GM12878 (cell line): ENCODE results near the gene AGBL4. TPM values are rescaled to one million over a fixed set of nuclear protein-coding genes. Genes with fewer than 3 reads are reported as not detected.

Source experiments
- ATAC-seq: fragments of 200-7000 bp; cut with Tn5 transposase; 3 replicates; pipeline ENCODE4 v1.9.1; 2020; ENCODE audit warnings: mild to moderate bottlenecking, moderate library complexity
- BruUV-seq: library from RNA; stranded (reverse); fragments of 400-500 nt; replicated peaks from 2 replicates; lab custom pipeline; 2021; lab: Mats Ljungman, UMichigan
- CTCF ChIA-PET: fragments of 300-600 bp; sonication (Branson Sonifier 250); formaldehyde crosslinking; extraction: SDS; loops from one replicate; lab custom pipeline; 2021; ENCODE audit warnings: inconsistent platforms; lab: Yijun Ruan, JAX
- POLR2A ChIA-PET: fragments of 350-600 bp; formaldehyde crosslinking; extraction: SDS; loops from one replicate; lab custom pipeline; 2021; ENCODE audit warnings: inconsistent platforms; lab: Charles Lee
- RAD21 ChIA-PET: fragments of 300-600 bp; sonication (Branson Sonifier 250); formaldehyde crosslinking; loops from one replicate; lab custom pipeline; 2023; ENCODE audit warnings: antibody characterized with exemption; ENCODE audit not compliant: unreplicated experiment; lab: Charles Lee
- SMC1A ChIA-PET: fragments of 300-600 bp; sonication (Branson Sonifier 250); formaldehyde crosslinking; loops from one replicate; lab custom pipeline; 2023; ENCODE audit not compliant: unreplicated experiment, uncharacterized antibody; lab: Charles Lee
- DNase-seq: peaks from one replicate; pipeline ENCODE4 v3.0.0-alpha.2; 2011; ENCODE audit warnings: low read depth, low spot score
- FAIRE-seq: peaks from 3 replicates; lab custom pipeline; 2011; peaks lifted over from hg19 to GRCh38; lab: Jason Lieb, UNC
- H2AFZ ChIP-seq: 2 replicates; pipeline ENCODE4 v1.6.0; 2011; ENCODE audit warnings: low read depth, low read length, control low read depth; ENCODE audit not compliant: control insufficient read depth
- H3K27ac ChIP-seq: 2 replicates; pipeline ENCODE4 v1.5.1; 2011; ENCODE audit warnings: control low read depth; ENCODE audit not compliant: control insufficient read depth, insufficient read depth
- H3K27me3 ChIP-seq, 2 experiments: replicated peaks in 1 of 2; 2 replicates each; pipeline versions ENCODE4 v1.6.0 to v1.6.1; 2011; ENCODE audit warnings: low read length in 1 of 2; ENCODE audit not compliant: control insufficient read depth in 2 of 2, insufficient read depth in 2 of 2
- H3K36me3 ChIP-seq, 2 experiments: 2 replicates each; pipeline ENCODE4 v1.5.1; 2011; ENCODE audit warnings: low read length in 1 of 2; ENCODE audit not compliant: control insufficient read depth in 2 of 2, insufficient read depth in 2 of 2
- H3K4me1 ChIP-seq: 2 replicates; pipeline ENCODE4 v1.6.1; 2011; ENCODE audit warnings: mild to moderate bottlenecking, low read length, moderate library complexity, mixed read lengths; ENCODE audit not compliant: control insufficient read depth, insufficient read depth
- H3K4me2 ChIP-seq: 2 replicates; pipeline ENCODE4 v1.6.0; 2011; ENCODE audit warnings: control low read depth; ENCODE audit not compliant: control insufficient read depth, insufficient read depth
- H3K4me3 ChIP-seq: fragments of 200-600 bp; sonication (generic); 2 replicates; pipeline ENCODE4 v1.5.1; 2016
- H3K79me2 ChIP-seq: 2 replicates; pipeline ENCODE4 v1.6.0; 2011; ENCODE audit warnings: low read length; ENCODE audit not compliant: control insufficient read depth, insufficient read depth
- H3K9ac ChIP-seq: 2 replicates; pipeline ENCODE4 v1.8.0; 2011; ENCODE audit warnings: low read length, control low read depth, mixed read lengths; ENCODE audit not compliant: control insufficient read depth, insufficient read depth
- H3K9me3 ChIP-seq: replicated peaks from 3 replicates; pipeline ENCODE4 v1.5.1; 2011; ENCODE audit warnings: mild to moderate bottlenecking, low read length; ENCODE audit not compliant: control insufficient read depth, insufficient read depth
- H4K20me1 ChIP-seq: 2 replicates; pipeline ENCODE4 v1.6.0; 2011; ENCODE audit not compliant: control insufficient read depth, insufficient read depth
- DPF2 ChIP-seq: fragments of 450-650 bp; IDR thresholded peaks from 2 replicates; pipeline ENCODE4 v1.6.1; 2017; ENCODE audit warnings: mild to moderate bottlenecking
- FOXM1 ChIP-seq: IDR thresholded peaks from 2 replicates; pipeline ENCODE4 v1.6.1; 2012; ENCODE audit warnings: low read depth, mild to moderate bottlenecking, inconsistent platforms, low read length, moderate library complexity
- GABPA ChIP-seq: IDR thresholded peaks from 2 replicates; pipeline ENCODE4 v1.6.1; 2014; ENCODE audit warnings: antibody characterized with exemption, low read depth, mild to moderate bottlenecking, inconsistent platforms
- HDAC6 ChIP-seq: fragments of 200-600 bp; sonication (generic); IDR thresholded peaks from one replicate; pipeline ENCODE4 v1.8.0; 2017; ENCODE audit warnings: antibody characterized with exemption; ENCODE audit not compliant: unreplicated experiment
- HDGF ChIP-seq: fragments of 450-650 bp; IDR thresholded peaks from 2 replicates; pipeline ENCODE4 v1.6.1; 2016; ENCODE audit warnings: antibody characterized with exemption
- MTA2 ChIP-seq: fragments of 450-650 bp; IDR thresholded peaks from 2 replicates; pipeline ENCODE4 v1.6.1; 2016; ENCODE audit warnings: low read depth, mild to moderate bottlenecking, moderate library complexity
- PML ChIP-seq: IDR thresholded peaks from 2 replicates; pipeline ENCODE4 v1.6.1; 2012; ENCODE audit warnings: low read length, inconsistent platforms
- SIN3A ChIP-seq: IDR thresholded peaks from 2 replicates; pipeline ENCODE4 v1.6.1; 2012; ENCODE audit warnings: low read depth, low read length, improper control_type of control experiment
- SREBF2 ChIP-seq: IDR thresholded peaks from 2 replicates; pipeline ENCODE4 v1.6.1; 2012; ENCODE audit warnings: mild to moderate bottlenecking, low read length
- ZNF274 ChIP-seq: IDR thresholded peaks from one replicate; pipeline ENCODE4 v1.8.0; 2011; ENCODE audit not compliant: insufficient read length, insufficient read depth
- WGBS: methylation state at CpG from one replicate; pipeline ENCODE4 v1.1.6; 2016; ENCODE audit warnings: low lambda C conversion rate; ENCODE audit not compliant: insufficient replicate concordance, insufficient coverage; ENCODE audit errors: missing lambda C conversion rate; 5-methylcytosine and 5-hydroxymethylcytosine counted together
- in situ Hi-C: fragments of 300-500 bp; cut with MboI; formaldehyde crosslinking; loops from 9 replicates; pipeline ENCODE4 v1.14.3; 2018; ENCODE audit warnings: mixed read lengths
- intact Hi-C: fragments of 100-400 bp; cut with micrococcal nuclease; formaldehyde crosslinking; loops from one replicate; pipeline ENCODE4 v1.14.2; 2022; ENCODE audit not compliant: unreplicated experiment
- polyA plus RNA-seq, 11 experiments: library from polyadenylated mRNA; depleted of rRNA in 4 of 11; unstranded in 6 of 11; stranded (reverse) in 5 of 11; fragments of >200 nt; fragmentation: Nextera tagmentation in 4 of 11; fragmentation: Illumina TruSeq in 1 of 11; extraction: Ambion mirVana in 4 of 11; extraction: Trizol in 1 of 11; gene quantifications; 1 replicate in 1 of 11; 2 replicates in 10 of 11; pipeline versions ENCODE4 v1.2.1 to v1.2.3, GENCODE V29; 2011 to 2016; ENCODE audit warnings: inconsistent platforms in 2 of 11, missing spikeins in 2 of 11, low read depth in 1 of 11
- total RNA-seq, 4 experiments: library from RNA; depleted of rRNA in 3 of 4; stranded (reverse); fragments of >200 nt in 3 of 4; fragmentation: Illumina TruSeq in 1 of 4; extraction: Trizol in 1 of 4; gene quantifications; 2 replicates each; pipeline versions ENCODE4 v1.2.1 to v1.2.3, GENCODE V29; 2013 to 2021
- TF ChIP-seq, protein P1 (sequence below): fragments of 450-650 bp; IDR thresholded peaks from 2 replicates; pipeline ENCODE4 v1.6.1; 2018; ENCODE audit warnings: mild to moderate bottlenecking, low read depth, moderate library complexity; ENCODE audit not compliant: partially characterized antibody
- TF ChIP-seq, protein P2 (sequence below): fragments of 450-650 bp; IDR thresholded peaks from 2 replicates; pipeline ENCODE4 v1.6.1; 2018; ENCODE audit warnings: borderline replicate concordance, mild to moderate bottlenecking; ENCODE audit not compliant: partially characterized antibody

AGBL4 gene
- total and polyA plus RNA-seq, 10 of the 15 experiments (the other 5 are each of a cell fraction or from before 2014, with no cell fraction given), result 0.31 TPM; not detected in 9

GRCh38 chr1:48547561-48548220, 1476.1 kb downstream of the AGBL4 start (continued):
- TF ChIP-seq HDGF (no peak), PML (no peak), ZNF274 (no peak)

GRCh38 chr1:48543854-48544253, 1479.9 kb downstream of the AGBL4 start:
- POLR2A ChIA-PET, result no interaction called here
- no peak overlapping the region for H3K27ac ChIP-seq
- H3K36me3 ChIP-seq, result no peaks in the 10 kb centered on the region
- H3K79me2 ChIP-seq, result no peaks in the 10 kb centered on the region
- SMC1A ChIA-PET, result no interaction called here
- H3K27me3 ChIP-seq, result no peaks in the 10 kb centered on the region
- no peak overlapping the region for H2AFZ ChIP-seq
- no peaks in the 10 kb centered on the region for H3K4me1 ChIP-seq
- no peak overlapping the region for H3K4me3 ChIP-seq
- TF ChIP-seq SIN3A, result no peak
- TF ChIP-seq ZNF274, result no peak
- no peak for TF ChIP-seq GABPA
- no peak for TF ChIP-seq DPF2
- no peaks in the 10 kb centered on the region for H4K20me1 ChIP-seq
- H3K4me2 ChIP-seq, result no peak overlapping the region
- intact Hi-C loops (no loop called here), in situ Hi-C loops (no loop called here)
- DNase-seq, result no peak
- BruUV-seq, result no TSS peak
- CTCF ChIA-PET, result no interaction called here
- no peak overlapping the region for H3K9ac ChIP-seq
- ATAC-seq, result no peak
- no peaks in the 10 kb centered on the region for H3K9me3 ChIP-seq
- FAIRE-seq, result no peak
- RAD21 ChIA-PET, result no interaction called here

DNA sequence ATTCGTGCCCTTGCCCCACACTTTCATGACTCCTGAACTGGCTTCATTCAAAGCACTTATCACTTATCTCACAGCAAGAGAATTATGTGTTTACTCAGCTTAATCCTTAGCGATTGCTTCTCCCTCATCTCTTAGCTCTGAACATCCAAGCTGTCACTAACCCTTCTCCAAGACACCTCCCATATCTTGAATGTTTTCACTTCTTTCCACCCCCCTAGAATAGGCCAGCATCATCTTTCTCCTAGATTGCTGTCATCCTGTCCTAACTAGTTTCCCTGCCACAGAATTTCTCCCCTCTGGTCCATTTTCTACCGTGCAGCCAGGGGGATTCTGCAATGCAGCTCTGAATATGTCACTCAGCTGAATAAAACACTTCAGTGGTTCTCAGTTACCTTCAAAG, 1483.2 kb downstream of the AGBL4 start:
- H3K9me3 ChIP-seq, result no peaks in the 10 kb centered on the region
- H3K4me2 ChIP-seq, result no peak overlapping the region
- no peak overlapping the region for H3K9ac ChIP-seq
- no peaks in the 10 kb centered on the region for H3K27me3 ChIP-seq
- H2AFZ ChIP-seq, result no peak overlapping the region
- WGBS, result 19% methylated on average over 3 of the region's 3 CpGs
- no peaks in the 10 kb centered on the region for H3K36me3 ChIP-seq
- no TSS peak for BruUV-seq
- no peak overlapping the region for H3K4me3 ChIP-seq
- FAIRE-seq, result no peak
- intact Hi-C loops (no loop called here), in situ Hi-C loops (no loop called here)
- ChIA-PET SMC1A (no interaction called here), POLR2A (no interaction called here), CTCF (no interaction called here), RAD21 (no interaction called here)
- H3K4me1 ChIP-seq, result no peaks in the 10 kb centered on the region
- no peak overlapping the region for H3K27ac ChIP-seq
- ATAC-seq, result no peak
- DNase-seq, result no peak
- no peaks in the 10 kb centered on the region for H3K79me2 ChIP-seq
- no peaks in the 10 kb centered on the region; the same call in 1 of the 2 replicates for H4K20me1 ChIP-seq
- TF ChIP-seq FOXM1, result no peak
- no peak for TF ChIP-seq MTA2
- TF ChIP-seq, protein P1, sequence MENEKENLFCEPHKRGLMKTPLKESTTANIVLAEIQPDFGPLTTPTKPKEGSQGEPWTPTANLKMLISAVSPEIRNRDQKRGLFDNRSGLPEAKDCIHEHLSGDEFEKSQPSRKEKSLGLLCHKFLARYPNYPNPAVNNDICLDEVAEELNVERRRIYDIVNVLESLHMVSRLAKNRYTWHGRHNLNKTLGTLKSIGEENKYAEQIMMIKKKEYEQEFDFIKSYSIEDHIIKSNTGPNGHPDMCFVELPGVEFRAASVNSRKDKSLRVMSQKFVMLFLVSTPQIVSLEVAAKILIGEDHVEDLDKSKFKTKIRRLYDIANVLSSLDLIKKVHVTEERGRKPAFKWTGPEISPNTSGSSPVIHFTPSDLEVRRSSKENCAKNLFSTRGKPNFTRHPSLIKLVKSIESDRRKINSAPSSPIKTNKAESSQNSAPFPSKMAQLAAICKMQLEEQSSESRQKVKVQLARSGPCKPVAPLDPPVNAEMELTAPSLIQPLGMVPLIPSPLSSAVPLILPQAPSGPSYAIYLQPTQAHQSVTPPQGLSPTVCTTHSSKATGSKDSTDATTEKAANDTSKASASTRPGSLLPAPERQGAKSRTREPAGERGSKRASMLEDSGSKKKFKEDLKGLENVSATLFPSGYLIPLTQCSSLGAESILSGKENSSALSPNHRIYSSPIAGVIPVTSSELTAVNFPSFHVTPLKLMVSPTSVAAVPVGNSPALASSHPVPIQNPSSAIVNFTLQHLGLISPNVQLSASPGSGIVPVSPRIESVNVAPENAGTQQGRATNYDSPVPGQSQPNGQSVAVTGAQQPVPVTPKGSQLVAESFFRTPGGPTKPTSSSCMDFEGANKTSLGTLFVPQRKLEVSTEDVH, result no peak
- no peak for TF ChIP-seq SREBF2
- TF ChIP-seq HDAC6, result no peak
- TF ChIP-seq, protein P2, sequence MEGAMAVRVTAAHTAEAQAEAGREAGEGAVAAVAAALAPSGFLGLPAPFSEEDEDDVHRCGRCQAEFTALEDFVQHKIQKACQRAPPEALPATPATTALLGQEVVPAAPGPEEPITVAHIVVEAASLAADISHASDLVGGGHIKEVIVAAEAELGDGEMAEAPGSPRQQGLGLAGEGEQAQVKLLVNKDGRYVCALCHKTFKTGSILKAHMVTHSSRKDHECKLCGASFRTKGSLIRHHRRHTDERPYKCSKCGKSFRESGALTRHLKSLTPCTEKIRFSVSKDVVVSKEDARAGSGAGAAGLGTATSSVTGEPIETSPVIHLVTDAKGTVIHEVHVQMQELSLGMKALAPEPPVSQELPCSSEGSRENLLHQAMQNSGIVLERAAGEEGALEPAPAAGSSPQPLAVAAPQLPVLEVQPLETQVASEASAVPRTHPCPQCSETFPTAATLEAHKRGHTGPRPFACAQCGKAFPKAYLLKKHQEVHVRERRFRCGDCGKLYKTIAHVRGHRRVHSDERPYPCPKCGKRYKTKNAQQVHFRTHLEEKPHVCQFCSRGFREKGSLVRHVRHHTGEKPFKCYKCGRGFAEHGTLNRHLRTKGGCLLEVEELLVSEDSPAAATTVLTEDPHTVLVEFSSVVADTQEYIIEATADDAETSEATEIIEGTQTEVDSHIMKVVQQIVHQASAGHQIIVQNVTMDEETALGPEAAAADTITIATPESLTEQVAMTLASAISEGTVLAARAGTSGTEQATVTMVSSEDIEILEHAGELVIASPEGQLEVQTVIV, result no peak
